ENCODE results near the gene SLC45A1.
"Not testable (repeated sequence)": the region's sequence is repeated elsewhere in the genome, so short reads cannot be mapped to it uniquely, and the experiment has no call there.

Gene SLC45A1

GRCh38 chr1:8379513-8380186 lies 61.7 kb downstream of the SLC45A1 start:
- Histone ChIP-seq H3K9me3 (ENCODE audit: insufficient read depth, low read depth, low read length) (peaks cover 2% of the 10 kb centered on the region), H3K4me1 (ENCODE audit: control insufficient read depth in 1 of 2, insufficient read depth in 2 of 2, low read length in 2 of 2) (peaks cover 10 to 22% of the 10 kb centered on the region in 2 experiments), H2AK5ac (ENCODE audit: low read length) (no peak overlapping the region), H3K23ac (ENCODE audit: low read length) (no peak overlapping the region), H3K27ac (ENCODE audit: low read depth, low read length) (no peak overlapping the region), H4K91ac (ENCODE audit: low read depth, low read length) (no peak overlapping the region), H3K27me3 (ENCODE audit: insufficient read depth, low read length) (no peaks in the 10 kb centered on the region), H4K12ac (ENCODE audit: low read depth, low read length) (no peak overlapping the region), H3K79me1 (ENCODE audit: low read length) (peaks cover 2% of the 10 kb centered on the region), H3K9ac (ENCODE audit: low read length) (no peak overlapping the region), H3K79me2 (ENCODE audit: control insufficient read depth, insufficient read depth, low read length, poor library complexity) (peaks cover 3% of the 10 kb centered on the region), H3K4me2 (ENCODE audit: low read length) (no peak overlapping the region), H2AFZ (ENCODE audit: insufficient read depth, low read length, poor library complexity) (peak overlapping the region; percentile 31), H2BK120ac (ENCODE audit: insufficient read depth, low read length, poor library complexity) (no peak overlapping the region), H3K18ac (ENCODE audit: low read length) (peak overlapping the region; percentile 38), H3K14ac (ENCODE audit: low read length) (no peak overlapping the region), H2BK5ac (ENCODE audit: low read depth, low read length, poor library complexity) (no peak overlapping the region), H3K36me3 (ENCODE audit: control insufficient read depth in 1 of 2, insufficient read depth in 2 of 2, low read length in 2 of 2) (peaks cover 20 to 31% of the 10 kb centered on the region in 2 experiments), H4K8ac (ENCODE audit: low read depth, low read length) (no peak overlapping the region), H3K4me3 (ENCODE audit: low read depth, low read length) (no peak overlapping the region), H3K4ac (ENCODE audit: low read depth, low read length) (peak overlapping the region; percentile 27), H2BK12ac (ENCODE audit: low read length) (no peak overlapping the region)
- no peak for DNase-seq
- no CpG with 5 or more reads among the region's 14 CpGs for WGBS (ENCODE audit: extremely low coverage, insufficient coverage, insufficient read length)

- not testable (repeated sequence) for H4K8ac ChIP-seq (ENCODE audit: low read depth, low read length); H4K12ac ChIP-seq (ENCODE audit: low read depth, low read length)
These were observed 62.4 kb downstream of the SLC45A1 start for GRCh38 chr1:8380310-8380709.

GRCh38 chr1:8381618-8382017 lies 63.7 kb downstream of the SLC45A1 start:
- no peak overlapping the region for H2AK5ac ChIP-seq (ENCODE audit: low read length)
- no peaks in the 10 kb centered on the region for H3K27me3 ChIP-seq (ENCODE audit: insufficient read depth, low read length)
- H3K79me2 ChIP-seq (ENCODE audit: control insufficient read depth, insufficient read depth, low read length, poor library complexity): peaks cover 3% of the 10 kb centered on the region
- no peak overlapping the region for H4K8ac ChIP-seq (ENCODE audit: low read depth, low read length)
- H3K4me1 ChIP-seq (ENCODE audit: control insufficient read depth in 1 of 2, insufficient read depth in 2 of 2, low read length in 2 of 2): peaks cover 13 to 22% of the 10 kb centered on the region in 2 experiments
- no peak overlapping the region for H4K91ac ChIP-seq (ENCODE audit: low read depth, low read length)
- no peak overlapping the region for H2BK5ac ChIP-seq (ENCODE audit: low read depth, low read length, poor library complexity)
- no peak overlapping the region for H3K14ac ChIP-seq (ENCODE audit: low read length)
- no peak overlapping the region for H4K12ac ChIP-seq (ENCODE audit: low read depth, low read length)
- WGBS (ENCODE audit: extremely low coverage, insufficient coverage, insufficient read length): no CpG with 5 or more reads among the region's 8 CpGs
- no peak overlapping the region for H3K23ac ChIP-seq (ENCODE audit: low read length)
- H3K27ac ChIP-seq (ENCODE audit: low read depth, low read length): no peak overlapping the region
- H2BK12ac ChIP-seq (ENCODE audit: low read length): no peak overlapping the region
- H3K9ac ChIP-seq (ENCODE audit: low read length): no peak overlapping the region
- H2AFZ ChIP-seq (ENCODE audit: insufficient read depth, low read length, poor library complexity): no peak overlapping the region
- H3K4me2 ChIP-seq (ENCODE audit: low read length): no peak overlapping the region
- no peak for DNase-seq
- H3K4me3 ChIP-seq (ENCODE audit: low read depth, low read length): no peak overlapping the region
- no peak overlapping the region for H3K4ac ChIP-seq (ENCODE audit: low read depth, low read length)
- peaks cover 2% of the 10 kb centered on the region for H3K79me1 ChIP-seq (ENCODE audit: low read length)
- H3K18ac ChIP-seq (ENCODE audit: low read length): no peak overlapping the region
- peaks cover 18 to 30% of the 10 kb centered on the region in 2 experiments for H3K36me3 ChIP-seq (ENCODE audit: control insufficient read depth in 1 of 2, insufficient read depth in 2 of 2, low read length in 2 of 2)
- H3K9me3 ChIP-seq (ENCODE audit: insufficient read depth, low read depth, low read length): peaks cover 2% of the 10 kb centered on the region
- no peak overlapping the region for H2BK120ac ChIP-seq (ENCODE audit: insufficient read depth, low read length, poor library complexity)

More at GRCh38 chr1:8380310-8380709, 62.4 kb downstream of the SLC45A1 start:
- H3K27me3 ChIP-seq (ENCODE audit: insufficient read depth, low read length); H3K79me2 ChIP-seq (ENCODE audit: control insufficient read depth, insufficient read depth, low read length, poor library complexity); H2BK120ac ChIP-seq (ENCODE audit: insufficient read depth, low read length, poor library complexity); H2BK12ac ChIP-seq (ENCODE audit: low read length); H3K14ac ChIP-seq (ENCODE audit: low read length); H3K27ac ChIP-seq (ENCODE audit: low read depth, low read length); H2AK5ac ChIP-seq (ENCODE audit: low read length); H3K4ac ChIP-seq (ENCODE audit: low read depth, low read length); H3K9me3 ChIP-seq (ENCODE audit: insufficient read depth, low read depth, low read length); DNase-seq; H3K18ac ChIP-seq (ENCODE audit: low read length); H4K91ac ChIP-seq (ENCODE audit: low read depth, low read length); H2BK5ac ChIP-seq (ENCODE audit: low read depth, low read length, poor library complexity); H3K79me1 ChIP-seq (ENCODE audit: low read length); H2AFZ ChIP-seq (ENCODE audit: insufficient read depth, low read length, poor library complexity); H3K4me2 ChIP-seq (ENCODE audit: low read length); H3K23ac ChIP-seq (ENCODE audit: low read length); H3K9ac ChIP-seq (ENCODE audit: low read length); H3K4me3 ChIP-seq (ENCODE audit: low read depth, low read length): not testable (repeated sequence)
- no CpG with 5 or more reads among the region's 6 CpGs for WGBS (ENCODE audit: extremely low coverage, insufficient coverage, insufficient read length)
- peaks cover 13 to 22% of the 10 kb centered on the region in 2 experiments for H3K4me1 ChIP-seq (ENCODE audit: control insufficient read depth in 1 of 2, insufficient read depth in 2 of 2, low read length in 2 of 2)
- H3K36me3 ChIP-seq (ENCODE audit: control insufficient read depth in 1 of 2, insufficient read depth in 2 of 2, low read length in 2 of 2): peaks cover 20 to 35% of the 10 kb centered on the region in 2 experiments

DNA sequence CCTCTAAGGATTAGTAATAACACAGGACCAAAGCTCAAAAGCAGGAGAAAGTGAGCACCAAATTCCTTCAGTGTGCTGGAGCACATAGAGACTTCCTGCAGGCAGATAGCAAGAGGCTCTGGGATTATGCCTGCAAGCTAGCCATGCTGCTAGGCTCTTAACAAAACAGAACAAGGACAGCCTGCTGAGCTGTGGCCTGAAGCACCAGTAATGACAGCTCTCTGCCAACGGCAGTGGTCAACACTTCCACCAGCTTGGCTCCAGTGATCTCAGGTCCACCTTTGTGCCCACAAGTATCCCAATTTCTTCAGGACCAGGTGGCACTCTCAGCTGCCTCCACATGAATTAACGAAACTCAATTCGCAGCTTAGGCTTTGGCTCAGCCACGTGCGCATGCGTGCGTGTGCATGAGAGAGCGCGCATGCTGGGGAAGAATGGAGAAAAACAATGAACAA lies 64.2 kb downstream of the SLC45A1 start:
- no peak for DNase-seq
- Histone ChIP-seq H3K9ac (ENCODE audit: low read length) (no peak overlapping the region), H3K14ac (ENCODE audit: low read length) (no peak overlapping the region), H2BK12ac (ENCODE audit: low read length) (no peak overlapping the region), H3K36me3 (ENCODE audit: control insufficient read depth in 1 of 2, insufficient read depth in 2 of 2, low read length in 2 of 2) (peaks cover 18 to 29% of the 10 kb centered on the region in 2 experiments), H2BK120ac (ENCODE audit: insufficient read depth, low read length, poor library complexity) (no peak overlapping the region), H3K4ac (ENCODE audit: low read depth, low read length) (no peak overlapping the region), H3K9me3 (ENCODE audit: insufficient read depth, low read depth, low read length) (peaks cover 2% of the 10 kb centered on the region), H2BK5ac (ENCODE audit: low read depth, low read length, poor library complexity) (no peak overlapping the region), H3K4me1 (ENCODE audit: control insufficient read depth in 1 of 2, insufficient read depth in 2 of 2, low read length in 2 of 2) (peaks cover 13 to 22% of the 10 kb centered on the region in 2 experiments), H2AK5ac (ENCODE audit: low read length) (no peak overlapping the region), H3K79me2 (ENCODE audit: control insufficient read depth, insufficient read depth, low read length, poor library complexity) (peaks cover 3% of the 10 kb centered on the region), H4K91ac (ENCODE audit: low read depth, low read length) (no peak overlapping the region), H3K4me3 (ENCODE audit: low read depth, low read length) (peak overlapping the region; percentile 39), H3K27ac (ENCODE audit: low read depth, low read length) (no peak overlapping the region), H3K23ac (ENCODE audit: low read length) (no peak overlapping the region), H3K18ac (ENCODE audit: low read length) (no peak overlapping the region), H2AFZ (ENCODE audit: insufficient read depth, low read length, poor library complexity) (no peak overlapping the region), H3K4me2 (ENCODE audit: low read length) (no peak overlapping the region), H3K79me1 (ENCODE audit: low read length) (peaks cover 2% of the 10 kb centered on the region), H3K27me3 (ENCODE audit: insufficient read depth, low read length) (no peaks in the 10 kb centered on the region), H4K8ac (ENCODE audit: low read depth, low read length) (no peak overlapping the region), H4K12ac (ENCODE audit: low read depth, low read length) (no peak overlapping the region)
- no CpG with 5 or more reads among the region's 9 CpGs for WGBS (ENCODE audit: extremely low coverage, insufficient coverage, insufficient read length)

All from trophoblast cell (in vitro differentiated cells and primary cell).